Tibial nerve (tissue), 3 donors: Measurements from ENCODE around the gene S100A13.

Source experiments
- CTCF ChIP-seq, 5 experiments: fragments of 200-600 bp in 3 of 5; fragments of 450-650 bp in 2 of 5; sonication (generic) in 3 of 5; IDR thresholded peaks; one replicate each; pipeline ENCODE4 v1.5.1; 2016 to 2019; ENCODE audit warnings: antibody characterized with exemption in 5 of 5, mild to moderate bottlenecking in 3 of 5, moderate library complexity in 2 of 5
- POLR2A ChIP-seq, 2 donors: fragments of 450-650 bp; IDR thresholded peaks; one replicate each; pipeline ENCODE4 v1.6.1; 2017; ENCODE audit warnings: antibody characterized with exemption in 2 of 2, mild to moderate bottlenecking in 2 of 2, moderate library complexity in 2 of 2

GRCh38 chr1:153608089-153608682, 19.1 kb downstream of the S100A13 start:
- TF ChIP-seq CTCF (IDR thresholded peaks at IDR 0.05) (no peak), POLR2A (IDR thresholded peaks at IDR 0.05) (no peak)
